NCI-H2107 (cell line): ENCODE results near the gene FAM107B.

Experiments
- DNase-seq: peaks from one replicate; lab custom pipeline; 2025; lab: John Stamatoyannopoulos, UW

FAM107B gene

GRCh38 chr10:14776546-14776945 is 1.8 kb upstream of the FAM107B start:
- no peak for DNase-seq

GRCh38 chr10:14775656-14776055 is 959 bp upstream of the FAM107B start:
- DNase-seq, result no peak

DNA sequence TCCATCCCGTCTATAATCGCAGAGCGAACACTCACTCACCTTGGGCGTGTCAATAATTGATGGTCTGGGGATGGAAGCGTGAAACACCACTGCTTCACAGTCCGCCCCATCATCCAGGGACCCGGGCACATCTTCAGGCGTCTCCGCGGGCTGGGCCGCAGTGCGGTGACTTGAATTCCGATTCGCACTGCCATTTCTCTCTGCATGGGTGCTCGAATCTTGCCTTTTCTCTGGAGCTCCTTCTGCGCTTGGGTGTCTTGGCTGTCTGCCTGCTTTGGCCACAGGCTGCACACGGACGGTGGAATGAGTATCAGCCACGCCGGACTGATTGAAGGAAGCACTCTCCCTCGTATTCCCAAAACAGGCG is 500 bp downstream of the FAM107B start:
- no peak for DNase-seq

DNA sequence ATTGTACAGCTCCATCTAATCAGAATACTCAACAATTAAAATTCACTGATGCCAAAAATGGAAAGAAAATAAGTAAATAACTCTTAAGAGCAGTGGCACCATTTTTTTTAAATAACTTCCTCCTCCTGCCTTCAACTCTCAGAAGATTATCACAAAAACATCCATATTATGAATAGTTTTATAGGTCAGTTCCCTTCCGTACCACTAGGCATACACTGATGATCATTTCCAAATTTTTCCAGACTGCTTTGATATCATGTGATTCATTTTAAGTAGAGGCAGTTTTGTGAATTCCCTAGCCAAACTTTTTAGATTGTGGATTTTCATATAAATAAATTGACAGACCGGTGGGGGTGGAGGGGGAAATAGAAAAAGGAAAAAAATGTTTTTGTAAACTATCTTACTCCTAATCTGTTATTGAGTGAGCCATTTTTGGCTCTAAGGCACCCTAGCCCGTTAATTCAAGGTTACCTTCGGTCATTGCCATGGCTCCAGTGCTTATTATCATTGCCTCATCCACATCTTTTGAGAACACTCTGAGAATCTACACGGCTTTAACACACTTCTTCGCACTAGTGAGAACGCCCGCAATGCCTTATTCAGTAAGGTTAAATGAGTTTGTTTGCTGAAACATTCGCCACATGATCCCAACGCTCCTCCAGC is 1.0 kb downstream of the FAM107B start:
- DNase-seq, result no peak

DNA sequence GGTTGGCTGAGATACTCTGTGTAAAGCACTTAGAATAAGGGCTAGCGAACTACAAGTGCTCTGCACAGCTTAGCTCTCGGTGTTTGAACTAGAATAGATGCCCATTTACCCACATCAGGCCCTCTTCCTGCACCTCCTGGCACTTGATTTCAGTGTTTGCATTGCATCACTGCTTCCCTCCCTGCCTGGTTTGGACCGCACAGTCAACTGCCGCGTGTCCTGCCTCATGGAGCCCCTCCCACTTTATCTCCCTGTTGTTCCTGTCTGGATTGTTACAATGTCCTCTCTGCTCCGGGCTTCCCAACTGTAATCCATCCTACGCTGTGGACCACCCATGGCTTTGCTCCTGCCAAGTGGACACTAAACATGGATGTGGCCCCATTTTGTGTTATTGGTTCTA is 2.3 kb downstream of the FAM107B start:
- DNase-seq, result no peak

DNA sequence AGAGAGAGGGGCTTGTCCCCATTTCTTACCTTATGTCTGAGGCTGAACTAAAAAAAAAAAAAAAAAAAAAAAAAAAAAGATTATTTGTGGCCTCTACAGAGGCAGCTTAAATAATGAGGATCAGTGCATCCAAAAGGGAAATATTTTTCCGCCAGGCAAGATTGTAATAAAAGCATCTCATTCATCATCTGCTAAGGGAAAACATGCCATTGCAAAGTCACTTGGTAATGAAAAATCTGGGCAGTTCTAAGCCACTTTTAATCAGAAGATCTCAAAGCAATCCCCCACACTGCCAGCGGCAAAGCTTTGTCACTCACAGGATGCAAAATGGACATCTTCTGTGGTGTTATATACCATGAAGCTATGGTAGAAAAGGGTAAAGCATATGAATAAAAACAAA is 3.8 kb downstream of the FAM107B start:
- DNase-seq, result no peak

- DNase-seq, result no peak
Observed at GRCh38 chr10:14761372-14761771, 13.3 kb downstream of the FAM107B start.

DNA sequence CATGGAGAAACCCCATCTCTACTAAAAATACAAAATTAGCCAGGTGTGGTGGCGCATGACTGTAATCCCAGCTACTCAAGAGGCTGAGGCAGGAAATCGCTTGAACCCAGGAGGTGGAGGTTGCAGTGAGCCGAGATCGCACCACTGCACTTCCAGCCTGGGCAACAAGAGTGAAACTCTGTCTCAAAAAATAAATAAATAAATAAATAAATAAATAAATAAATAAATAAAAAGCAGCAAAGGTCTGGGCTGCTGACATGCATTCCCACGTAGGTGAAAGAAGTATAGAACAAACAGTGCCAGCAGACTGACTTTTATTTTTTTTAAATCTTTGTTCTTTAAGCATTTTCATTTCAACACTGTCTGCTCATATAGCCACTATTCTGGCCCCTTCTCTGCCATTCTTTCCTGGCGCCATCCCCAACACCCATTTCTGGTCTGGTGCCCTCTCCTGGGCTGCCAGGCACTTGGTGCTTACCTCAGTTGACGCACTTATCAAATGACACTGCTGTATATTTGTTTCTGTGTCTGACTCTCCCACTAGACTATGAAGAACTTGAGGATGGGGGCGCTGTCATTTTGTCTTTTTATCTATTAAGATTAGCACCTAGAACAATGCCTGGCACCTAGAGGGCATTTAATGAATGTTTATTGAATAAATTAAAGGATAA is 15.6 kb downstream of the FAM107B start:
- no peak for DNase-seq

DNA sequence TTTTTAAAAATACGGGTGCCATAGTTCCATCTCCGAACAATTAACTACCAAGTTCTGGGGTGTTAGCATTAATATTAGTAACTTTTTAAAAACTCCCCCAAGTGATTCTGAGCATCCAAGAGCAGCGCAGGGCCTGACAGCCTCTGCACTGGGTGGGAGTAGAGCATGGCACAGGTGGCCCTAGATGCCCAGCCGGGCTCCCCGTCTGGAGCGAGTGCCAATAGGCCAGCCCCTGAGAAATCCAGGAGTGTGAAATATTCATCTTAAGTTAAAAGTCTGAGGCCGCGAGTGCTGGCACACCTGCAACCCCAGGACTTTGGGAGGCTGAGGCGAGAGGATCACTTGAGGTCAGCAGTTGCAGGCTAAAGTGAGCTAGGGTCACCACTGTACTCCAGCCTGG is 16.2 kb downstream of the FAM107B start:
- no peak for DNase-seq

DNA sequence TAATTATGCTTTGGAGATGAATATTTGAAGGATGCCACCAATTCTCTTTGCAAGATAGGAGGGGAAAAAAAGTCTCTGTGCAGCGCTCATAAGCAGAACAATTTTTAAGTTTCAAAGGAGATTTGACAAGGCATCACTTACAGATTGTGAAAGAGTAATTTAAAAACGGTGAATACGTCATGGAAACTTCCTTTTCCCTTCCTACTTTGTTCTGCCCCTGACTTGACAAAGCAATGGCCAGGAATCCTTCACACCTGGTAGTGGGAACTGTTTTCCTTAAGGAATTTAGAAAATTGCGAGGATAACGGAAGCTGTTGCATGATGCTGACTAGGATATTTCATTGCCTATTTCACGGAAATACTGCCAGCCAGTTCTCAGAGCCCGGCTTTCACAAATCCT is 16.7 kb downstream of the FAM107B start:
- DNase-seq, result no peak

- DNase-seq, result no peak
Observed at GRCh38 chr10:14757394-14757793, 17.3 kb downstream of the FAM107B start.

- DNase-seq, result no peak
Observed at GRCh38 chr10:14753441-14753840, 21.3 kb downstream of the FAM107B start.

DNA sequence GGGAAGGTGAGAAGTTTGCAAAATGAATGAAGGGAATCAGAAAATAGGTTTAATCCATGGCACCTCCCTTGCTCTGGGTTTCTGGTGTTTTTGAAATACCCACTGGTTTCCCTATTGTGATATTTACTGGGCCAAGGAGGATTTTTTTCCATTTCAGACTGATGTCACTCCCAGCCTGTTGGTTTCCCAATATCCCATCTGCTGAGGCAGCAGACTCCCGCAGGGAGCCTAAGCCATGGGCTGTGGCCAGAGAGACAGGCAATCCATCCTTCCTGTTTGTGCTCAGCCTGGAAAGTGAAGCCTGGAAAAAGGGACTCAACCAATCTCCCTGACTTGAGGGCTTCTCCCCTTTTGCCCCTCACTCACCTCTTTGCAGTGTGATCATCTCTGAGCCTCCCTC is 22.8 kb downstream of the FAM107B start:
- DNase-seq, result no peak

DNA sequence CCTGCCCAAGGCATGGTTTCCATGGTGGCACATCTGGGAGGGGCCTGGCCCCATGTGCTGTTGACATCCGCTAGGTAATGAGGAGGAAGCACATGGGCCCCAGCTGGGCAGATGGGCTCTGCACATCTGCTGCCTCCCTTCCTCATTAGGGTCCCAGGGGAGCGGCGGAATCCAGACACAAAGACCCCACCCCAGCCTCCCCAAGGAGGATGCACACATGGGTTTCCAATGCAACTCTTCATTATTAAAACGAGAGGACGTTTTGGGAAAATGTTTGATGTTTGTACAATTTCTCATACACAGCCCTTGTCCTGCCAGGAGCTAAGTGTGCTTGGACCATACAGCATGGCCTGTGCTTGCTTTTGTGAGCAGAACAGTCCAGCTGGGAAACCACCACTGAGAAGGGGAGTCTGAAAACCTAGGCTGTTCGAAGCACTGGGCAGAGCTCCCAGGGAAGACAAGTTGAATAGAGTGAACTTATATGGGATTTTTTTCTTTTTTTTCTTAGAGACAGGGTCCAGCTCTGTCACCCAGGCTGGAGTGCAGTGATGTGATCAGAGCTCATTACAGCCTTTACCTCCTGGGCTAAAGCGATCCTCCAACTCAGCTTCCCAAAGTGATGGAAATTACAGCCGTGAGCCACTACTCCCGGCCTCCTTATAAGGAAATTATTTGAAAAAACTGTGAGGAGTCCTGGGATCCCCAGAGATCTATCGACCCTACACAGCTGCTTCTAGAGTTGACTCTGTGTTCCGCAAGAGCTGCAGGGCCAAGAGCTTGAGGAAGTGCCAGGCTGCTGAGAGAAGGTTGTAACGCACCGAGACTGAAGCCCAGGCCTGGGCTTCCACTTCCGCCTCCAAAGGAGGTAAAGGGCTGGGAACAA is 23.4 kb downstream of the FAM107B start:
- DNase-seq, result no peak

GRCh38 chr10:14749070-14749809 is 25.5 kb downstream of the FAM107B start:
- no peak for DNase-seq

GRCh38 chr10:14748441-14748840 is 26.3 kb downstream of the FAM107B start:
- DNase-seq, result no peak

GRCh38 chr10:14742815-14743214 is 31.9 kb downstream of the FAM107B start:
- no peak for DNase-seq

- no peak for DNase-seq
Observed at GRCh38 chr10:14742382-14742781, 32.3 kb downstream of the FAM107B start.

DNA sequence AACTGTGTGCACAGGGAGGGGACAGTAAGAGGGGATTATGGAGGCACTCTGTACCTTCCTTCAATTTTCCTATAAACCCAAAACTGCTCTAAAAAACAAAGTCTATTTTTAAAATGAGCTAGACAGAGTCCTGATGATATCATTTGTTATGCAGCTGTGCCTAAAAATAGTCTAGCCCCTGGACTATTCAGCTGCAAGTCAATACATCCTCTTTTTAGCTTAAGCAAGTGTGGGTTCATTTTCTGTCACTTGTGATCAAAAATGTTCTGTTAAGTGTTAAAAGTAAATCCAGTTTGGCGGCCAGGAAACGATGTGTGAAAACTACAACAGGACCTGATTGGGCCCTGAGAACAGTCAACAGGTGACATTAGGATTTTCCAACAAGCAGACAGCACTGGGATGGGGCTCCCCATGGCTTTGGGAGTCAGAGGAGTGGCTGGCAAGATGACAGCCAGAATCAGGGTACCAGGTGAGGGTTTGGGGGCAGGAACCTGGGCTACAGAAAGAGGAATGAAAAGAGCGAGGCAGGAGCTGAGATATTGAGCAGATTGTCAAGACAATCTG is 33.9 kb downstream of the FAM107B start:
- DNase-seq, result no peak

- no peak for DNase-seq
Observed at GRCh38 chr10:14737808-14738545, 36.7 kb downstream of the FAM107B start.

GRCh38 chr10:14736600-14737081 is 38.1 kb downstream of the FAM107B start:
- DNase-seq, result no peak
